Calu3 (cell line): ENCODE measurements around the gene ZNF521. TPM values are rescaled to one million over a fixed set of nuclear protein-coding genes. Genes with fewer than 3 reads are reported as not detected.

ENCODE experiments used
- BruUV-seq: library from RNA; stranded (reverse); fragments of 400-500 nt; replicated peaks from 2 replicates; lab custom pipeline; 2021; lab: Mats Ljungman, UMichigan
- CTCF ChIA-PET: fragments of 300-600 bp; sonication (Branson Sonifier 250); formaldehyde crosslinking; loops from one replicate; lab custom pipeline; 2022; ENCODE audit warnings: antibody characterized with exemption; lab: Charles Lee
- DNase-seq: peaks from one replicate; pipeline ENCODE4 v3.0.0; 2022
- H3K27ac Mint-ChIP-seq: one replicate; pipeline ENCODE4 v1.8.0; 2022; ENCODE audit warnings: mixed read lengths; ENCODE audit not compliant: unreplicated experiment
- H3K27me3 Mint-ChIP-seq: one replicate; pipeline ENCODE4 v1.8.0; 2022; ENCODE audit warnings: mixed read lengths; ENCODE audit not compliant: unreplicated experiment
- H3K36me3 Mint-ChIP-seq: one replicate; pipeline ENCODE4 v1.8.0; 2022; ENCODE audit warnings: mild to moderate bottlenecking, moderate library complexity, mixed read lengths; ENCODE audit not compliant: insufficient read depth, unreplicated experiment
- H3K4me1 Mint-ChIP-seq: one replicate; pipeline ENCODE4 v1.8.0; 2022; ENCODE audit warnings: mild to moderate bottlenecking, low read depth, mixed read lengths; ENCODE audit not compliant: unreplicated experiment
- H3K4me3 Mint-ChIP-seq: one replicate; pipeline ENCODE4 v1.8.0; 2022; ENCODE audit warnings: mild to moderate bottlenecking, low read depth, moderate library complexity, mixed read lengths; ENCODE audit not compliant: unreplicated experiment
- H3K9me3 Mint-ChIP-seq: one replicate; pipeline ENCODE4 v1.8.0; 2022; ENCODE audit warnings: low read depth, mixed read lengths; ENCODE audit not compliant: unreplicated experiment
- CTCF ChIP-seq: fragments of 200-600 bp; IDR thresholded peaks from one replicate; pipeline ENCODE4 v1.8.0; 2022; ENCODE audit warnings: antibody characterized with exemption; ENCODE audit not compliant: unreplicated experiment
- intact Hi-C: fragments of 100-400 bp; cut with micrococcal nuclease; formaldehyde crosslinking; loops from one replicate; pipeline ENCODE4 v1.10.0; 2022; ENCODE audit not compliant: unreplicated experiment
- total RNA-seq: library from RNA; stranded (reverse); gene quantifications from 2 replicates; pipeline ENCODE4 v1.2.3, GENCODE V29; 2022

Gene ZNF521
- total RNA-seq, 1 experiment from 2014 or later: not detected

- Mint-ChIP-seq H3K36me3 (no peaks in the 10 kb centered on the region), H3K4me3 (no peak overlapping the region), H3K4me1 (no peaks in the 10 kb centered on the region), H3K27me3 (no peaks in the 10 kb centered on the region), H3K27ac (no peak overlapping the region), H3K9me3 (no peaks in the 10 kb centered on the region)
- TF ChIP-seq CTCF: no peak
- intact Hi-C loops: no loop called here
- no peak for DNase-seq
- CTCF ChIA-PET: interaction anchor here (0.5 kb wide), 1 partner anchor 473 kb away, joined by 3 read pairs; no protein-coding TSS in a partner anchor
- no TSS peak for BruUV-seq
Observed at GRCh38 chr18:25291150-25291549, 60.8 kb downstream of the ZNF521 start.

GRCh38 chr18:25289001-25289631 is 62.9 kb downstream of the ZNF521 start:
- no peak for DNase-seq
- CTCF ChIA-PET: interaction anchor here (0.6 kb wide), 1 partner anchor 43 kb away, joined by 4 read pairs; no protein-coding TSS in a partner anchor
- Mint-ChIP-seq H3K9me3 (no peaks in the 10 kb centered on the region), H3K4me1 (no peaks in the 10 kb centered on the region), H3K27me3 (no peaks in the 10 kb centered on the region), H3K27ac (no peak overlapping the region), H3K4me3 (no peak overlapping the region), H3K36me3 (no peaks in the 10 kb centered on the region)
- no peak for TF ChIP-seq CTCF
- BruUV-seq: no TSS peak
- intact Hi-C loops: no loop called here

DNA sequence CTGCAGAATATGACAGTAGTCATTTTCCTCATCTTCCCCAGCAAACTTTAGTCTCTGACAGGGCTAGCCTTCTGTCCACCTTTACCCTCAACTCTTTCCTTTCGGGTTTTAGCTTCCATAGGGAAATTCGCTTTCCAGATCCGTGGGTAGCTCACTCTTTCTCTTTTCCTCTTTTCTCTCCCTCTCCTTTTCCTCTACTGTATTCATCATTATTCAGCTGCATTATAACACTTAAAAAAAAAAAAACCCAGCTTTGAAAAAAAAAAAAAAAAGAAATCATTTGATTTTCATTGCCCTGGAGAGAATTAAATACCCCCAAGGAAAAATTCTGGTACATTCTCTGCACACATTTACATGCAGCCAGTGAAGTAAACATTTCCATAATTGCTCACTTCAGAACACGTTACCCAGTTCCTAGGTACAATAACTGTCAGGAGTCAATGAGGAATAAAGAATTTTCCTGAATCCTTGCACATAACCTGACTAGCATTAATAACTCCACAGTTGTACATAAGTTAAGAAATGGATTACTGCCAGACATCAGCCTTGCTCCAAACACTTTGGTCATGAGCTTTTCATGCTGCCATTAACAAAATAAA is 63.5 kb downstream of the ZNF521 start:
- CTCF ChIA-PET: interaction anchor here (0.6 kb wide), 3 partner anchors 22 to 710 kb away, joined by 3 to 5 read pairs (median 4); no protein-coding TSS in a partner anchor

DNA sequence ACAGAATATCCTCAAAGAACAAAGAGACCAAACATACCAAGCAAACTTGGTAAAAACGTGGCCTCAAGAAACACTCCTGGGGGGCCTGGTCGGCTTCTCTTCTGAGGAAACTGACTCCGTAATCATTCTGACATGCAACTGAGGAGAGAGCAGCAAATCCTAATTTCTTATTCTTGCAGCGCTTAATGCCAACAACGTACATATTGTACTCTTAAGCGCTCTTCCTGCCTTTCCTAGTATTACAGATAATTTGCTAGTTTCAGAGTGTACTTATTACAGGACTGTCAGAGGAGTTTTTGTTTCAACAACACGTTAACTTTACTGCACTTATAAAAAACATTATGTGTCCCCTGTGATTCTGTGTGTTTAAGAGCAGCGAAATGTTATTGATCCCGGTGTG is 64.9 kb downstream of the ZNF521 start:
- CTCF ChIA-PET: no interaction called here
- H3K36me3 Mint-ChIP-seq: no peaks in the 10 kb centered on the region
- BruUV-seq: no TSS peak

More for the DNA sequence above, 63.5 kb downstream of the ZNF521 start:
- Mint-ChIP-seq H3K27me3 (no peaks in the 10 kb centered on the region), H3K9me3 (no peaks in the 10 kb centered on the region), H3K4me3 (no peak overlapping the region), H3K36me3 (no peaks in the 10 kb centered on the region), H3K27ac (no peak overlapping the region), H3K4me1 (no peaks in the 10 kb centered on the region)
- no TSS peak for BruUV-seq
- intact Hi-C loops: no loop called here
- TF ChIP-seq CTCF: no peak
- no peak for DNase-seq

More for the DNA sequence above, 64.9 kb downstream of the ZNF521 start:
- no peak overlapping the region for H3K4me3 Mint-ChIP-seq
- H3K27ac Mint-ChIP-seq: no peak overlapping the region
- no peak for DNase-seq
- no peaks in the 10 kb centered on the region for H3K4me1 Mint-ChIP-seq
- TF ChIP-seq CTCF: no peak
- peaks cover 13% of the 10 kb centered on the region for H3K27me3 Mint-ChIP-seq
- intact Hi-C loops: no loop called here
- no peaks in the 10 kb centered on the region for H3K9me3 Mint-ChIP-seq
